GM18519 (cell line): ENCODE measurements around the gene PRDM8.
"Not testable (repeated sequence)": the region's sequence is repeated elsewhere in the genome, so short reads cannot be mapped to it uniquely, and the experiment has no call there.

Experiments used
- ATAC-seq: cut with Tn5 transposase; IDR thresholded peaks from one replicate; pipeline ENCODE4 v1.9.1; 2021; ENCODE audit warnings: mild to moderate bottlenecking, moderate library complexity; ENCODE audit not compliant: unreplicated experiment, low FRiP score

PRDM8 gene

DNA sequence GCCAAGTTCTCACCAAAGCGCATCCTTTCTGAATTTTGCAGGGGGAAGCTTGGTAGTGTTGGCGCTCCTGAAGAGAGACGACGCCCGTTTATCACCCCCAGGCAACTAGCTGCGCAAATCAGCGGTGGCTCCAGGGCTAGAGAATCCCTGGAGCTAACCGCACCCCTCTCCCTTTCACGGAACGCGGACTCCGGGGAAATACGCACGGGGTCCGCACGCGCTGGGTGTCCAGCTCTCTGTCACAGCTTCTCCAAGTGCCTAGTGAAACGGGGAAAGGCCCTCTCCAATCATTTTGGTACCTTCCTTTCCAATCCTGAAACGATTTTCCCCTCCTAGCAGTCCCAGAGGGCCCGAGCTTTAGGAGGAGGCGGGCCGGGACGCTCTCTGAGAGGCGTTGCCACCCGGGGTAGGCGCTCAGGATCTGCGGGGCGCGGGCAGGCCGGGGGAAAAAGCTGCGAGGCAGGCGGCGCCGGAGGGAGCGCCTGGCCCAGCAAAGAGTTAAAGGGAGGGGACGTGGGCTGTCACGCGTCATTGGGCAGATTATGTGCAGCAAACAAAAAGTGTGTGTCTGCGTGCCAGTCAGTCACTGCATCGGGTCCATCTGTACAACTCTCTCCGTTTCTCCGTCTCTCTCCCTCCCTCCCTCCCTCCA is at the start of gene PRDM8:
TSS of gene PRDM8 (plus strand) at position 582 of the 652 bp plus-strand sequence. CDS start 2,578 bp downstream, outside the sequence.
- no peak for ATAC-seq

- no peak for ATAC-seq
Observed at GRCh38 chr4:80150387-80151180, 46.7 kb upstream of the PRDM8 start.

DNA sequence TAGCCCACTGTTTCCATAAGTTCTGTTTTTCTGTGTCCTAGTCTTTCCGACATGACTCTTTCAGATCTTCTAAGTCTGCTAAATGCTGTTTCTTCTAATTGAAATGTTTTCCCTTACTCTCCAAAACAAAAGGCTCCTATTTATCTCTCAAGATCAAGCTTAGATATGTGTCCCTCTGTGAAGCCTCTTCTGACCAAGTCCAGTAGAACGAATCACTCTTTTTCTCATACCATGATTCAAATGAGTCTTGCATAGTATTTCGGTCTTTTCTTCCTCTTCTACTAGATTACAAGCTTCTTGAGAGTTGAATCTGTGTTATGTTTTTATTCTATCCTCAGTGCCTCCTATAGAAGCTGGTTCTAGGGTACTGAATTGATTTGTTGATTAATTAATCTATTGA is 45.3 kb upstream of the PRDM8 start:
- no peak for ATAC-seq

GRCh38 chr4:80153874-80154544 is 43.3 kb upstream of the PRDM8 start:
- ATAC-seq = no peak

DNA sequence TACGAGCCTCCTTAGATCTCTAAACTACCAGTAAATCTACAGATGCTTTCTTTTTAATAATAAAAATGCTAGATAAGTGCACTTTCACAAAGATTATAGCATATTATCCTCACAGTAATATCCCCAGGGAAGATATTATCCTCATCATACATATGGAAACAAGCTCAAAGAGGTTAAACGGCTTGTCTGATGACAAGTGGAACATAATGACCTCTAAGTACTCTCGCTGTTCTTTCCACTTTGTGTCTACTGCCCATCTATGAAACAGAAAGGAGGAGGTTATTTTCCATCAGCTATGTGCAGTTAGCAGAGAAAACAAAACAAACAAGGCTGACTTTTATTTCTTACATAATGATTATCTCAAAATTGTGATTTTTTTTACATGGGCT is 42.8 kb upstream of the PRDM8 start:
- no peak for ATAC-seq

- ATAC-seq = no peak
Observed at GRCh38 chr4:80155316-80155982, 41.9 kb upstream of the PRDM8 start.

GRCh38 chr4:80156410-80156809 is 40.9 kb upstream of the PRDM8 start:
- ATAC-seq = no peak

DNA sequence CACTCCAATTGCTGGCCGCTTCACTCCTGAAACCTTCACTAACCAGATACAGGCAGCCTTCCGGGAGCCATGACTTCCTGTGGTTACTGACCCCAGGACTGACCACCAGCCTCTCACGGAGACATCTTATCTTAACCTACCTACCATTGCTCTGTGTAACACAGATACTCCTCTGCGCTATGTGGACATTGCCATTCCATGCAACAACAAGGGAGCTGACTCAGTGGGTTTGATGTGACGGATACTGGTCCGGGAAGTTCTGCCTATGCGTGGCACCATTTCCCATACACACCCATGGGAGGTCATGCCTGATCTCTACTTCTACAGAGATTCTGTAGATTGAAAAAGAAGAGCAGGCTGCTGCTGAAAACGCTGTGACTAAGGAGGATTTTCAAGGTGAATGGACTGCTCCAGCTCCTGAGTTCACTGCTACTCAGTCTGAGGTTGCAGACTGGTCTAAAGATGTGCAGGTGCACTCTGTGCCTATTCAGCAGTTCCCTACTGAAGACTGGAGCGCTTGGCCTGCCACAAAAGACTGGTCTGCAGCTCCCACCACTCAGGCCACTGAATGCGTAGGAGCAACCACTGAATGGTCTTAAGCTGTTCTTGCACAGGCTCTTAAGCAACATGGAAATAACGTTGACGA is 35.8 kb upstream of the PRDM8 start:
- ATAC-seq = no peak

DNA sequence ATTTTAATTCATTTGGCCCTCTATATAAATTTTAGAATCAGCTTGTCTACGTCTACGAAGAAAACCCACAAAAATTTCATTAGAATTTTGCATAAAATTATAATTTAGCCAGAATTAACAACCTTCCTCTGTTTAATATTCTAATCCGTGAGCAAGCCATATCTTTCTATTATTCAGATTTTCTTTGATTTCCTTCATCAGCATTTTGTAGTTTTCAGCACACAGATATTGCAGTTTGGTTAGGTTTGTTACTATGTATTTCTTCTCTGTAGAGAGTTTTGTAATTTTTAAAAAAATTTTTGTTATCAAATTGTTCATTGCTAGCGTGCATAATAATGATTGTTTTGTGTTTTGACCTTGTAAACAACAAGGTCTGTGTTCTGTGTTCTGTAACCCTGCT is 34.9 kb upstream of the PRDM8 start:
- ATAC-seq = no peak

- ATAC-seq = no peak
Observed at GRCh38 chr4:80165855-80166254, 31.4 kb upstream of the PRDM8 start.

DNA sequence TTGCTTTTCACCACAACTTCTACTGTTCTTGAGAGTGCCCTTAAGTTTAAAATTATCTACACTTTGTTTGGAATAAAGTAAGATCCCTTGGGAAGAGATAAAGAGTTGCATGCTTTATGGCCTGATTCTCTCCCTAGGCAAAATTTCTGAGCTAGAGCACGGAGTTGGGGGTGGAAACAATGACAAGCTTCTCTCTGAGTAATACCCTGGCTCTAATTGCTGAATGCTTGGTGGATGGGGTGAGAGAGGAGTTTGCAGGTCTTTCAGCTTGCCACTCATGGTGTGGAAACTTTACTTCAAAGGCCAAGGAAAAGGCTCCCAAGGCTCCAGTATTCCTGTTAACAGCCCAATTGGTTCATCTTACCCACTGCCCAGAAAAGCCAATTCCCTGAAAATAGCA is 26.1 kb upstream of the PRDM8 start:
- no peak for ATAC-seq

DNA sequence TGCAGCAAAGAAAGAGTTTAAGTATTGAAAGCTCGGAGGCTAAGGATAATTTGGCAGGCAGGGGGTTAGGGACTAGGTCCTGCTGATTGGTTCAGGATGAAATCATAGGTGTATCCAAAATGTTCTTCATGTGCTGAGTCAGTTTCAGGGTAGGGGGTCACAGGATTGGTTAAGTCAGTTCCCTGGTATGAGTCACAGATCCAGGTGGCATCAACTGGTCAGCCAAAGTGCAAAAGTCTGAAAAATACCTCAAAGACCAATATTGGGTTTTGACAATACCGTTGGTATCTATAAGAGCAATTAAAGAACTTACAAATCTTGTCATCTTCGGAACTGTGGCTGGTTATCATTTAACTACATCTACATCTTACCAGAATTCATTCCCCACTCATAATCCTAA is 25.6 kb upstream of the PRDM8 start:
- no peak for ATAC-seq

- no peak for ATAC-seq
Observed at GRCh38 chr4:80172203-80172602, 25.1 kb upstream of the PRDM8 start.

DNA sequence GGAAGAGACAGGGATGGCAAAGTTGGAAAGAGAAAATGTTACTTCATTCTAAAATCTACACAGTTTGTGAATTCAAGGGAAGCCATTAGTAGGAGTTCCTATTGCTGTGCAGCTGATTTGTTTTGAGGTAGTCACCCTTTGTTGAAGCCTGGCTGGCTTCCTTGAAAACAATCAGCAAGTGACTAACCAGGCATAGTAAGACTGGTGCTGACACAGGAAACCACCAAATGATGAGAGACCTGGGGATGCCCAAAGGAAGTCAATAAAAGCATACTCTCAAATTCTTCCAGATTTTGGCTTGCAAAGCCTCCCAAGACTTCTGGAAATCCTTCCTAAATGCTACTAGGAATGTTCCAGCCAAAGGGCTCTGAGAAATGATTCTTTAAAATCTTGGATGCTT is 23.9 kb upstream of the PRDM8 start:
- peak; percentile 93 for ATAC-seq

DNA sequence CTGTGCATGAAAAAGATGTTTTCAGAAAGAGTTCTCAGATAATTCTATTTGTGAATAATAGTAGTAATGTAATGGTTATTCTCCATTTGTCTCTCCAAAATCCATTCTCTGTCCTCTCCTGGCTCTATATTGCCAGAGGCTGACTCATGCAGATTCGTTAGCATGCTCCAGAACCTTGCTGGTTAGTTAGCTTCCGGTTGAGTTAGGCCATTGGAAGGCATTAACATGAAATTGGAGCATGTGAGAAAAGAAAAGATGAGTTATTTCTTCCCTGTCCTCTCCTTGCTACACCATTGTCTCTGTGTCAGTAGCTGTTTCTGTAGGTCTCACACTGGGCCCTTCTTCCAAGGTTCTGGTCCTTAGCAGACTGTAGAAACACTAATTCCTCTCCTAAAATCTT is 23.5 kb upstream of the PRDM8 start:
- no peak for ATAC-seq

DNA sequence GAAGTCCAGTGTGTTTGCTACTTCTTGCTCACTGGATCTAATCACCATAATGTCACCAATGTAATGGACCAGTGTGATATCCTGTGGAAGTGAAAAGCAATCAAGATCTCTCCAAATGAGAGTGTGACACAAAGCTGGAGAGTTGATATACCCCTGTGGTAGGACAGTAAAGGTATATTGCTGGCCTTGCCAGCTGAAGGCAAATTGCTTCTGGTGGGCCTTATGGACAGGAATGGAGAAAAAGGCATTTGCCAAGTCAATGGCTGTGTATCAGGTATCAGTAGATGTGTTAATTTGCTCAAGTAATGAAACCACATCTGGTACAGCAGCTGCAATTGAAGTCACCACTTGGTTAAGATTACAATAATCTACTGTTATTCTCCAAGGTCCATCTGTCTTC is 19.5 kb upstream of the PRDM8 start:
- ATAC-seq = not testable (repeated sequence)

GRCh38 chr4:80178964-80179363 is 18.3 kb upstream of the PRDM8 start:
- ATAC-seq = no peak

GRCh38 chr4:80179637-80180161 is 17.6 kb upstream of the PRDM8 start:
- no peak for ATAC-seq

- ATAC-seq = no peak
Observed at GRCh38 chr4:80180743-80181142, 16.6 kb upstream of the PRDM8 start.

DNA sequence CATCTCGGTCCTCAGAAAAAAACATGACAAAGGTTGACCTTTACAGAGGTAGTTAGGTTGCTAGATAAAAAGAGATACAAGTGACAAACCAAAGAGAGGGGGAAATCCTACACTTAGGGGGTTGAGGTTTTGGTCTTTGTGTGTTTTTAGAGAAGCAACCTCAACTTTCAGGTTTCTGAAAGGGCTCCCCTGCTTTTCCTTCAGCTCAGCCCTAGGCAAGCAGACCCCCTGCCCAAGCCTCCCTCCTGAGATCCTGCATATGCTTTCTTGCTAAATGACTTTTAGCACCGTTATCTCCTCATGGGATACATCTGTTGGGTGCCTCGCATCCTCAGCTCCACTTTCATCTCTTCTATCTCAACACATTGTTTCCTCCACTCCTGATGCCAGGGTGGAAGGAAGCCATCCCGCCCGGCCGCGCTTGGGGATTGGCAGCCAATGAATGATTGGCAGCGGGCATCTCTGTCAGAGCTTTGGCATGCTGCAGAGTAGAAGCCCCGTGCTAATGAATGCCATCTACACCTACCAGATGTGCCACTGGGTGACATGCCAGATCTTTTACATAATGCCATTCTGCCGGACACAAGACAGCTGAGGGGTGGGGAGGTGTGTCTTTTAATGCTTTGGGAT is 15.0 kb upstream of the PRDM8 start:
- peak; percentile 38 for ATAC-seq
